Fibroblast of lung (primary cell): ENCODE measurements around the gene FGFBP1.

Experiments used
- EZH2 ChIP-seq: IDR thresholded peaks from 2 replicates; pipeline ENCODE4 v1.5.1; 2012; ENCODE audit warnings: low read length, control low read depth, mild to moderate bottlenecking; ENCODE audit errors: missing control alignments
- TF ChIP-seq, protein P1 (sequence below), 2 donors: IDR thresholded peaks in 1 of 2; conservative IDR thresholded peaks in 1 of 2; 1 replicate in 1 of 2; 2 replicates in 1 of 2; pipeline ENCODE4 v1.5.1; 2011 to 2012; ENCODE audit warnings: low read length in 2 of 2, control low read depth in 1 of 2, inconsistent platforms in 1 of 2, low read depth in 1 of 2, mild to moderate bottlenecking in 1 of 2

GRCh38 chr4:15964159-15964558 lies 25.6 kb upstream of the FGFBP1 start:
- TF ChIP-seq, protein P1, sequence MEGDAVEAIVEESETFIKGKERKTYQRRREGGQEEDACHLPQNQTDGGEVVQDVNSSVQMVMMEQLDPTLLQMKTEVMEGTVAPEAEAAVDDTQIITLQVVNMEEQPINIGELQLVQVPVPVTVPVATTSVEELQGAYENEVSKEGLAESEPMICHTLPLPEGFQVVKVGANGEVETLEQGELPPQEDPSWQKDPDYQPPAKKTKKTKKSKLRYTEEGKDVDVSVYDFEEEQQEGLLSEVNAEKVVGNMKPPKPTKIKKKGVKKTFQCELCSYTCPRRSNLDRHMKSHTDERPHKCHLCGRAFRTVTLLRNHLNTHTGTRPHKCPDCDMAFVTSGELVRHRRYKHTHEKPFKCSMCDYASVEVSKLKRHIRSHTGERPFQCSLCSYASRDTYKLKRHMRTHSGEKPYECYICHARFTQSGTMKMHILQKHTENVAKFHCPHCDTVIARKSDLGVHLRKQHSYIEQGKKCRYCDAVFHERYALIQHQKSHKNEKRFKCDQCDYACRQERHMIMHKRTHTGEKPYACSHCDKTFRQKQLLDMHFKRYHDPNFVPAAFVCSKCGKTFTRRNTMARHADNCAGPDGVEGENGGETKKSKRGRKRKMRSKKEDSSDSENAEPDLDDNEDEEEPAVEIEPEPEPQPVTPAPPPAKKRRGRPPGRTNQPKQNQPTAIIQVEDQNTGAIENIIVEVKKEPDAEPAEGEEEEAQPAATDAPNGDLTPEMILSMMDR (conservative IDR thresholded peaks at IDR 0.05 in 1 of 2, IDR thresholded peaks at IDR 0.05 in 1 of 2; ENCODE audit: low read depth in 1 of 2, low read length in 2 of 2), result no peak
- TF ChIP-seq EZH2, result no peak
